ENCODE data around the gene GNAQ.
"Not testable (repeated sequence)": the region's sequence is repeated elsewhere in the genome, so short reads cannot be mapped to it uniquely, and the experiment has no call there.

GNAQ gene

DNA sequence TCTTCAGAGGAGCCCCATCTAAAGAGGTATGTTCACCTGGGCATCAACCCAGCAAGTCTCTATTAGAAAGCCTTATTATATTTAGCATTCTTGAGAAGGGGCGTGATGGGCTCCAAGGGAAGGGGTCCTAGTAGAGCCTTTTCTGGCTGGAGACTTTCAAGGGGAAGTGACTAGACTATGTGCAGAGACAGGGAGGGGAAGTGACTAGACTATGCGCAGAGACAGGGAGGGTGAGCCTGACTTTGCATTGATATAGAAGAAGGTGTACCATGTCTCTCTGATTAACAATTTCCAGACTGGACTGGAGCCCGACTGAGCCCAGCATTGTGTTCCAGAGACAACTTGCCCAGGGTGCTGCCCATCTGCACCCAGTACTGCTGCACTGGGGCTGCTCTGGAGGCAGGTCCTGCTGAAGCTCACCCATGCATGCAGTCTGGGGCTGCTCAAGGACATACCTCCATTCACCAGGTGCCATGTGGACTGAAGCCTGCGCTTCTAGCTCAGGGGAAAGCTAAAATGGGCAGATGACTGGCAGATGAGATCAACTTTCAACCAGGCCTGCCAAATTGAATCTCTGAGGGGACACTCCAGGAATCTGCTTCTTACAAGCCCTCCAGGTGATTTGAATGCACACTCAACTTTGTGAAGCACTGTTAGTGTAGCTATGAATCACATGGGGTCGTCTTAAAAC, 300.5 kb downstream of the GNAQ start:
- TF ChIP-seq, protein P1, sequence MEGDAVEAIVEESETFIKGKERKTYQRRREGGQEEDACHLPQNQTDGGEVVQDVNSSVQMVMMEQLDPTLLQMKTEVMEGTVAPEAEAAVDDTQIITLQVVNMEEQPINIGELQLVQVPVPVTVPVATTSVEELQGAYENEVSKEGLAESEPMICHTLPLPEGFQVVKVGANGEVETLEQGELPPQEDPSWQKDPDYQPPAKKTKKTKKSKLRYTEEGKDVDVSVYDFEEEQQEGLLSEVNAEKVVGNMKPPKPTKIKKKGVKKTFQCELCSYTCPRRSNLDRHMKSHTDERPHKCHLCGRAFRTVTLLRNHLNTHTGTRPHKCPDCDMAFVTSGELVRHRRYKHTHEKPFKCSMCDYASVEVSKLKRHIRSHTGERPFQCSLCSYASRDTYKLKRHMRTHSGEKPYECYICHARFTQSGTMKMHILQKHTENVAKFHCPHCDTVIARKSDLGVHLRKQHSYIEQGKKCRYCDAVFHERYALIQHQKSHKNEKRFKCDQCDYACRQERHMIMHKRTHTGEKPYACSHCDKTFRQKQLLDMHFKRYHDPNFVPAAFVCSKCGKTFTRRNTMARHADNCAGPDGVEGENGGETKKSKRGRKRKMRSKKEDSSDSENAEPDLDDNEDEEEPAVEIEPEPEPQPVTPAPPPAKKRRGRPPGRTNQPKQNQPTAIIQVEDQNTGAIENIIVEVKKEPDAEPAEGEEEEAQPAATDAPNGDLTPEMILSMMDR (IDR thresholded peaks at IDR 0.05; ENCODE audit: low read depth, low read length, missing control alignments), result no peak
- H3K4me3 ChIP-seq (replicated peaks; ENCODE audit: low read depth, low read length), result no peak overlapping the region
- no peak for DNase-seq (ENCODE audit: extremely low read depth, low read depth)

DNA sequence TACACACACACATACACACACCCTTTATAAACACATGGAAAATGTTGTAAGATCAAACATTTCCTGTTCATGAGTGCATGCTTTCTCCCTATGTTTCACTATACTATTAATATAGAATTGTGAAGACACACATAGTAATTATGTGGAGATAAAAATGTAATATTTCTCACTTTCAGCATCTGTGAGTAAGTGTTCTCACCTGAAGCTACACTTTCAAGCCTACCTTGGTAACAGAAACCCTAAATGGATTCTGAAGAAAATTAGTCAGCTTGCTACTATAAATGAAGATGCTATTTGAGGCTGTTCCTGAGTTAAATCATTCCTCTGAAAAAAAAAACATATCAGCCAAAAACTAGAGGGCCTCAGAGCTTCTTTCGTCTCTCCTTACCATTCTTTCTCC, 302.4 kb downstream of the GNAQ start:
- TF ChIP-seq, protein P1 (IDR thresholded peaks at IDR 0.05; ENCODE audit: low read depth, low read length, missing control alignments), result no peak
- no peak overlapping the region for H3K4me3 ChIP-seq (replicated peaks; ENCODE audit: low read depth, low read length)
- DNase-seq (ENCODE audit: extremely low read depth, low read depth), result no peak

DNA sequence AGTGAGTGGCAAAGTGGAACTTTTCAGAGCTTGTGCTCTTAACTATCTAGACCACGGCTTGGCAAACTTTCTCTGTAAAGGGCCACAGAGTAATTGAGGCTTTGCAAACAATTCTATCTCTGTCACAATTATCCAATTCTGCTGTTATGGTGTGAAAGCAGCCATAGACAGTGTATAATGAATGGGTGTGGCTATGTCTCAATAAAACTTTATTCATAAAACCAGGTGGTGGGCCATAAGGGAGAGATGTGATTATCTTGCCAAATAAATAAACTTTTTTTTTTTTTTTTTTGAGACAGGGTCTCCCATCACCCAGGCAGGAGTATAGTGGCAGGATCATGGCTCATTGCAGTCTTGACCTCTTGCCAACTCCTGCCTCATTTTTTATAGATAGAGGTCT, 304.8 kb downstream of the GNAQ start:
- no peak for DNase-seq (ENCODE audit: extremely low read depth, low read depth)
- H3K4me3 ChIP-seq (replicated peaks; ENCODE audit: low read depth, low read length), result no peak overlapping the region

DNA sequence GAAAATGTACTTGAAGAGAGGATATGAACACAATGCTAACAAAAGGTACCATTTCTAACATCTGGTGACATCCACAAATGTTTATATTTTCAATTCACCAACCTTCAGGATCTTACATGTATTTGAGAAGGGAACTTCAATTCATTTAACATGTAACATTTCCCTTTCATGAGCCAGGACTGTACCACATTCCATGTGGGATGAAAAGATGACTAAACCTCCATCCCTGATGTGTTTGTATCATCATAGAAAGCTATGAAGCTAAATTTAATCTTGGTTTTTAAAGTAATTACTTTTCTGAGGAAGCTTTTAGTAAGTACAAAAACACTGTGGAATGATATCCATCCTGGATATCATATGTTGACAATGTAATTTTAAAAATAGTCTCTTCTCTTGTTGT, 305.3 kb downstream of the GNAQ start:
- H3K4me3 ChIP-seq (replicated peaks; ENCODE audit: low read depth, low read length), result no peak overlapping the region
- TF ChIP-seq, protein P1 (IDR thresholded peaks at IDR 0.05; ENCODE audit: low read depth, low read length, missing control alignments), result no peak
- no peak for DNase-seq (ENCODE audit: extremely low read depth, low read depth)

More for the DNA sequence above, 304.8 kb downstream of the GNAQ start:
- TF ChIP-seq, protein P1 (IDR thresholded peaks at IDR 0.05; ENCODE audit: low read depth, low read length, missing control alignments), result no peak

DNA sequence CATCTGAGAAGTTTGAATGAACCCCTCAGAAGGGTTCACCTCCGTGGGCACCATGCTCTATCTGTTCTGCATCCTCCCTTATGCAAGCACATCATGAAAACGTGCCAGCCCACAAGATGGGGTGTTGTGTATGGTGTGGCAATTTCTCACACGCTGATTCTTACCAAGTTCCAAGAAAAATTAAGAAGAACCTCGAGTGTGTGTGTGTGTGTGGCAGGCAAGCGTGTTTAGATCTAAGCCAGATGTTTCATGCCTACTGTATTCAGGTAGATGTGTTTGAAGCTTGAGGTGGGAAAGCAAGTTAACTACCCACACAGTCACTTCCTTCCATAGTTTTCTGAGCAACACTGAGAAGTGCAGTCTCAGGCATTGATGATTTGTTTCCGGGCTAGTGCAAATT, 305.8 kb downstream of the GNAQ start:
- no peak for DNase-seq (ENCODE audit: extremely low read depth, low read depth)
- no peak overlapping the region for H3K4me3 ChIP-seq (replicated peaks; ENCODE audit: low read depth, low read length)
- TF ChIP-seq, protein P1 (IDR thresholded peaks at IDR 0.05; ENCODE audit: low read depth, low read length, missing control alignments), result no peak

DNA sequence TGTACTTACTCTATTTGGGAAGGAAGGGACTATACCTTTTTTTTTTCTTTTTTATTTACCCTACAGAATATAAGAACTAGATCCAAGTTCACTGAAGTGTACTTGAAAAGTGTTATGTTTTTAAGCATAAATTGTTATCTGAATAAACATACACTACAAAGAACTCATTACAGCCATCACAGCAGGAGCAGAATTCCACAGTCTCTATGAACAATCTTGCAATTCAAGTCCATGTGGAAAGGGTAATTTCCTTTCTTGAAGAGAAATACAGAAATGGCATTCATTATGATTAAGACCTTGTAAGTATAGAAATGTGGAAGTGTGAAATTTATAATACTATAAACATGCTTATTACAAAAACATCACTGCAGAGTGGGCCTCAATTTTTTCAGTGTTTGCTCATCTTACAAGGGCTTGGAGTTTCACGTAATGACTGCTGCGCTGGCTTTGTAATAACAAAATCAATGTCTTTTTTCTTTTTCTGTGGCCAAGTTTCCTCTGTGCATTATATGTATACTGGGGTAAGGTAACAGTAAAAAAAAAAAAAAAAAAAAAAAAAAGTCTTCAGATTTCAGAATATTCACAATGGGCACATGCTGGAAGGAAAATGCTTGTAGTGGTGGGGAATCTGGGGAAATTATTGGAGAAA, 306.4 kb downstream of the GNAQ start:
- H3K4me3 ChIP-seq (replicated peaks; ENCODE audit: low read depth, low read length), result no peak overlapping the region
- TF ChIP-seq, protein P1 (IDR thresholded peaks at IDR 0.05; ENCODE audit: low read depth, low read length, missing control alignments), result no peak
- no peak for DNase-seq (ENCODE audit: extremely low read depth, low read depth)

DNA sequence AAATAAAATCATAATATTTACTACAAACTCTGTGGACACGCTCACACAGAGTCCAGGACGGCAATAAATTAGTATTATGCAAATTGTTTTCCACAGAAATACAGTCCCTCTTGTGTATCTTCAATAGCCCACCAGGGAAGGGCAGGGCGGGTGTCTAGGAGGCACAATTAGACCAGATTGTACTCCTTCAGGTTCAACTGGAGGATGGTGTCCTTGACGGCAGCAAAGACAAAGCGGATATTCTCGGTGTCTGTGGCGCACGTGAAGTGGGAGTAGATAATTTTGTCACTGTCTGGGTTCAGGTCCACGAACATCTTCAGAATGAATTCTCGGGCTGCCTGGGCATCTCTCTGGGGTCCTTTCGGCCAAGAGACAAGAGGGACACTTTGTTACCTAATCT, 310.5 kb downstream of the GNAQ start:
- not testable (repeated sequence) for DNase-seq (ENCODE audit: extremely low read depth, low read depth); H3K4me3 ChIP-seq (replicated peaks; ENCODE audit: low read depth, low read length)
